Iris pigment epithelial cell (primary cell): Measurements from ENCODE around the gene GNE.
A peak's percentile ranks its signal among the peaks of the same experiment; 100 is the strongest.

ENCODE experiments used
- DNase-seq: peaks from one replicate; pipeline ENCODE4 v3.0.0-alpha.2; 2011; ENCODE audit warnings: low read depth

The GNE gene

DNA sequence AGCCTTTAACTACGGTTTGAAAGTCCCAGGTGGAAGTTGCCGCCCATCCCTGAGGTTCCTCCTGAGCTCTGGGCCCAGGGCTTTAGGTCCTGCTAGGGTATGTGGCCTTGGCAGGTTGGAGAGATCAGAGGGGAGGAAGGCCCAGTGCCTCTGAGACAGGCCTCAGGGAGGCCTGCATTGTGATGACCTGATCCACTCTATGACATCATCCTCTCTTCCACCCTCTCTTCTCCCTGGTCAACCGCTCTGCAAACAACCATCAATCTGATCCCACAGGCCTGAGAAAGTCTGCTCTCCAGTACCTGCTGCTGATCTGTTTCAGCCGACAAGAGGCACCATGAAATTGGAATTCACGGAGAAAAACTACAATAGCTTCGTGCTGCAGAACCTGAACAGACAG lies 89.1 kb downstream of the GNE start, which contains the start of gene CCIN:
Gene CCIN (plus strand): TSS at position 223 of the 400 bp plus-strand sequence. CDS start 115 bp downstream, at position 338.
- DNase-seq = no peak

DNA sequence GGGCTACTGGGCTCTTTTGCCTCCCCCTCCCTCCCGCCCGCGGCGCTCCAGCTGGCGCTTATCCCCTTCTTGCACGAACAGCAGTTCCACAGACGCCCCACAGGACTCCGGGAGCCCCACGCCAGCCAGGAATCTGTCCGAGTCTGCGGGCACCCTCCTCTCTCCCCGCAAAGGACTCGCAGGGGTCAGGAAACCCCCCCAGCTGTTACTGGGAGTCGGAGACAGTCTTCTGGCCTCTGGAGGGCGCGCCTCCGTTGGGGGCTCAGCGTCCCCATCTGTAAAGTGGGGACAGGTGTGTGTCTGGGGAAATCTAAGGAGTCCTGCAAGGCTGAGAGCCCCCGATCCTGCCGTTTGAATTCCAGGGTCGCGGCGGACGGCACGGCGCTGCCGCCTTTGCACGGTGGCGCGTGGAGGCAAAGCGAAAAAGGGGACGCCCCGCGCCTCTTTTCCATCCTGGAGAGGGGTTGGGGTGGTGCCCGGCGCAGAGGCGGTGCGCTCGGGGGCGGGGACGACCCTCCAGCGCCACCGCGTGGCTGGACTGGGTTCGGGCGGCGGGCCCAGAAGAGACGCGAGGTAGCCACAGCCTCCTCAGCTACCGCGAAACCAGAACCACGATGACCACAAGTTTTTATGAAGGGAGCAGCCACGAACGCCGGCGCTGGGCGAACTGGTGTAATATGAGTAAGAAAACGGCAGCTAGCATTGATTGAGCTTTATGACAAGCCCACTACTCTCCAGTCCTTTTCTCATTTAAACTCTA lies 91.9 kb downstream of the GNE start:
- DNase-seq = peak; percentile 88

DNA sequence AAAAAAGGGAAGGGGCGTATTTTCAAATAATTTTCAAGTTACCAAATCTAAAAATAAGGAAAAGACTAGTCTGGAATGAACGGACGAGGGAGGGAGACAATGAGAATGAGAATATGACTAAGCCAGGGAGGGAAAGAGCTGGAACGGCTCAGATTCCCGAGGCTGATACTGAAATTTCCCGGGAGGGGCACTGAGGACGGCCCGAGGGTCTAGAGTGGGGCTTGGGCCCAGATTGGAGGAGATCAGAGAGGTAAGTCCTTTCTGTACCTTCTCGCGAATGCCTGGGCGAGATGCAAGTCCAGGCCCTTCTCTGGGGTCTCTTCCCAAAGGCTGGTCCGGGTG lies 92.5 kb downstream of the GNE start:
- DNase-seq = no peak

DNA sequence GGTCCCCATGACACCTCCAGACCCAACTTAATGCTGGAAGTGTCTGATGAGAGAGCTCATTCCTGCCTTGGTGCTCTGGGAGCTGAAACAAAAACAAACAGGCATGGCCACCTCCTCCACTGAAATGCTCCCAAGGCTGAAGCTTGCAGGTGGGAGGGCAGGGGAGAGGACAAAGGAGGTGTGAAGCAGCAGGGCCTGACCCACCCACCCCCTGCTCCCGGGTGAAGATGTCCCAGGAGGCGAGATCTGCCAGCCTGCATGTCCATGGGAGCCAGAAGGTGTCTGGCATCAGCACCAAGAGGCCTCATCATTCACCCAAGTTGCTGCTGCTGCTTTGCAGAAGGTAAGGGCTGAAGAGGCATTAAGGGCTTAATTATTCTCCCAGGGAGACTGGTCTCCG lies 93.3 kb downstream of the GNE start:
- no peak for DNase-seq
